CD14-positive monocyte (primary cell): ENCODE data around the gene ZNF202. TPM values are rescaled to one million over a fixed set of nuclear protein-coding genes. Genes with fewer than 3 reads are reported as not detected.

Source experiments
- DNase-seq, 3 donors: peaks; one replicate each; pipeline ENCODE4 v3.0.0-alpha.2; 2011 to 2022
- H2AFZ ChIP-seq: 2 replicates; pipeline ENCODE4 v1.6.0; 2012; ENCODE audit warnings: mild to moderate bottlenecking, low read depth, low read length, inconsistent platforms; ENCODE audit not compliant: insufficient read depth, poor library complexity, severe bottlenecking
- H3K27ac ChIP-seq, 2 donors: 1 replicate in 1 of 2; 2 replicates in 1 of 2; pipeline ENCODE4 v1.5.1; 2012 to 2013; ENCODE audit warnings: low read length in 2 of 2, control low read depth in 1 of 2, inconsistent platforms in 1 of 2, low read depth in 1 of 2, mild to moderate bottlenecking in 1 of 2
- H3K27me3 ChIP-seq, 2 donors: one replicate each; pipeline versions ENCODE4 v1.6.0 to v1.6.1; 2011 to 2013; ENCODE audit warnings: low read length in 2 of 2; ENCODE audit not compliant: control insufficient read depth in 2 of 2, insufficient read depth in 2 of 2
- H3K36me3 ChIP-seq, 2 donors: replicated peaks in 1 of 2; 1 replicate in 1 of 2; 2 replicates in 1 of 2; pipeline versions ENCODE4 v1.5.1 to v1.6.1; 2012 to 2013; ENCODE audit warnings: low read length in 2 of 2, control low read depth in 1 of 2, inconsistent platforms in 1 of 2, mild to moderate bottlenecking in 1 of 2; ENCODE audit not compliant: insufficient read depth in 2 of 2, control insufficient read depth in 1 of 2
- H3K4me1 ChIP-seq, 2 donors: 1 replicate in 1 of 2; 2 replicates in 1 of 2; pipeline versions ENCODE4 v1.5.1 to v1.6.1; 2012 to 2013; ENCODE audit warnings: low read length in 2 of 2, control low read depth in 1 of 2, inconsistent platforms in 1 of 2, mild to moderate bottlenecking in 1 of 2, moderate library complexity in 1 of 2; ENCODE audit not compliant: insufficient read depth in 2 of 2, control insufficient read depth in 1 of 2
- H3K4me2 ChIP-seq: replicated peaks from 2 replicates; pipeline ENCODE3; 2012; ENCODE audit warnings: low read length, moderate library complexity, mild to moderate bottlenecking; ENCODE audit not compliant: poor library complexity, severe bottlenecking; ENCODE audit errors: extremely low read depth
- H3K4me3 ChIP-seq, 3 experiments: fragments of 200-600 bp in 1 of 3; sonication (generic) in 1 of 3; replicated peaks in 1 of 3; 1 replicate in 2 of 3; 2 replicates in 1 of 3; pipeline ENCODE4 v1.5.1; 2011 to 2013; ENCODE audit warnings: low read length in 3 of 3, mild to moderate bottlenecking in 3 of 3, control low read depth in 2 of 3, low read depth in 2 of 3, inconsistent platforms in 1 of 3, moderate library complexity in 1 of 3
- H3K79me2 ChIP-seq: 2 replicates; pipeline ENCODE4 v1.6.0; 2012; ENCODE audit warnings: mild to moderate bottlenecking, control low read depth, inconsistent platforms, low read length, moderate library complexity; ENCODE audit not compliant: insufficient read depth
- H3K9ac ChIP-seq: 2 replicates; pipeline ENCODE4 v1.6.0; 2017; ENCODE audit warnings: low read length, mild to moderate bottlenecking; ENCODE audit not compliant: insufficient read depth, poor library complexity, severe bottlenecking
- H3K9me3 ChIP-seq, 2 donors: replicated peaks in 1 of 2; 1 replicate in 1 of 2; 2 replicates in 1 of 2; pipeline versions ENCODE4 v1.5.1 to v1.6.1; 2012 to 2013; ENCODE audit warnings: low read length in 2 of 2, control low read depth in 1 of 2; ENCODE audit not compliant: control insufficient read depth in 1 of 2, insufficient read depth in 1 of 2
- H4K20me1 ChIP-seq: 2 replicates; pipeline ENCODE4 v1.6.0; 2012; ENCODE audit warnings: mild to moderate bottlenecking, low read length, control low read depth, moderate library complexity; ENCODE audit not compliant: insufficient read depth
- H3K27ac Mint-ChIP-seq, 7 donors: one replicate each; pipeline ENCODE4 v1.8.0; 2020; ENCODE audit warnings: mild to moderate bottlenecking in 7 of 7, mixed read lengths in 7 of 7, moderate library complexity in 6 of 7, inconsistent platforms in 2 of 7
- H3K27me3 Mint-ChIP-seq, 3 donors: one replicate each; pipeline ENCODE4 v1.8.0; 2021 to 2022; ENCODE audit warnings: low read depth in 3 of 3, mild to moderate bottlenecking in 3 of 3, mixed read lengths in 3 of 3, moderate library complexity in 3 of 3, inconsistent platforms in 1 of 3
- H3K36me3 Mint-ChIP-seq, 2 donors: one replicate each; pipeline ENCODE4 v1.8.0; 2020; ENCODE audit warnings: mixed read lengths in 2 of 2, inconsistent platforms in 1 of 2, mild to moderate bottlenecking in 1 of 2
- H3K4me1 Mint-ChIP-seq: one replicate; pipeline ENCODE4 v1.8.0; 2020; ENCODE audit warnings: mild to moderate bottlenecking, mixed read lengths
- H3K4me3 Mint-ChIP-seq, 2 donors: one replicate each; pipeline ENCODE4 v1.8.0; 2020; ENCODE audit warnings: mild to moderate bottlenecking in 2 of 2, mixed read lengths in 2 of 2, moderate library complexity in 1 of 2
- H3K9me3 Mint-ChIP-seq, 7 donors: one replicate each; pipeline ENCODE4 v1.8.0; 2020 to 2022; ENCODE audit warnings: mixed read lengths in 7 of 7, mild to moderate bottlenecking in 6 of 7, moderate library complexity in 6 of 7, inconsistent platforms in 2 of 7
- WGBS: methylation state at CpG from one replicate; pipeline ENCODE4 v1.1.5; 2013; ENCODE audit warnings: missing lambda C conversion rate; ENCODE audit not compliant: insufficient coverage; 5-methylcytosine and 5-hydroxymethylcytosine counted together
- intact Hi-C, 2 donors: fragments of 100-400 bp; cut with micrococcal nuclease; formaldehyde crosslinking; loops; one replicate each; pipeline versions ENCODE4 v1.15.0 to v1.15.1; 2023
- polyA plus RNA-seq, 3 donors: library from polyadenylated mRNA; depleted of rRNA in 1 of 3; unstranded in 2 of 3; stranded (reverse) in 1 of 3; fragments of 300-500 nt in 2 of 3; fragments of >200 nt in 1 of 3; fragmentation: Illumina TruSeq in 2 of 3; gene quantifications; 1 replicate in 2 of 3; 2 replicates in 1 of 3; pipeline ENCODE4 v1.2.3, GENCODE V29; 2012 to 2021
- TF ChIP-seq, protein P1 (sequence below): fragments of 200-600 bp; IDR thresholded peaks from one replicate; pipeline ENCODE4 v1.8.0; 2022; ENCODE audit warnings: antibody characterized with exemption, mild to moderate bottlenecking

The ZNF202 gene
- polyA plus RNA-seq, 3 donors = 1.5 to 6.6 (median 1.9) TPM

DNA sequence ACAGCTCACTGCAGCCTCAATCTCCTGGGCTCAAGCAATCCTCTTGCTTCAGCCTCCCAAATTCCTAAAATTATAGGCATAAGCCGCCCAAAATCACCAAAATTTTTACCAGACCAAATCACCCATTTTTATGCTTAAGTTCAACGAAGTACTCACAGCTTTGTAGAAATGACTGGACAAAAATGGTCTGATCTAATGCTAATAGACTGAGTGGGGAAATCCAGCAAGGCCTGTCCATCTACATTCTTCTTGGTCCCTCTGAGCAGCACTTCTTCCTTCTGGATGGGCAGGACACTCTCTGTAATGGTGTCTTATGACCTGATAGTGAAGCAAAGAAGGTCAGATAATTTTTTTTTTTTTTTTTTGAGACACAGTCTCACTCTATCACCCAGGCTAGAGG is 31.6 kb upstream of the ZNF202 start:
- Histone ChIP-seq H3K36me3 (no peaks in the 10 kb centered on the region), H3K9ac (no peak overlapping the region), H3K27me3 (no peaks in the 10 kb centered on the region), H2AFZ (no peak overlapping the region), H3K4me2 (no peak overlapping the region), H3K79me2 (no peaks in the 10 kb centered on the region), H3K9me3 (no peaks in the 10 kb centered on the region), H3K27ac (no peak overlapping the region), H4K20me1 (no peaks in the 10 kb centered on the region), H3K4me1 (no peaks in the 10 kb centered on the region), H3K4me3 (no peak overlapping the region)
- DNase-seq = no peak
- Mint-ChIP-seq H3K9me3 (peaks cover 2 to 8% (median 5%) of the 10 kb centered on the region in 7 donors), H3K27me3 (peaks cover 0 to 1% (median 0%) of the 10 kb centered on the region in 3 donors), H3K36me3 (no peaks in the 10 kb centered on the region), H3K27ac (no peak overlapping the region), H3K4me1 (no peaks in the 10 kb centered on the region), H3K4me3 (no peak overlapping the region)
- no CpG with 5 or more reads among the region's 2 CpGs for WGBS
- TF ChIP-seq, protein P1, sequence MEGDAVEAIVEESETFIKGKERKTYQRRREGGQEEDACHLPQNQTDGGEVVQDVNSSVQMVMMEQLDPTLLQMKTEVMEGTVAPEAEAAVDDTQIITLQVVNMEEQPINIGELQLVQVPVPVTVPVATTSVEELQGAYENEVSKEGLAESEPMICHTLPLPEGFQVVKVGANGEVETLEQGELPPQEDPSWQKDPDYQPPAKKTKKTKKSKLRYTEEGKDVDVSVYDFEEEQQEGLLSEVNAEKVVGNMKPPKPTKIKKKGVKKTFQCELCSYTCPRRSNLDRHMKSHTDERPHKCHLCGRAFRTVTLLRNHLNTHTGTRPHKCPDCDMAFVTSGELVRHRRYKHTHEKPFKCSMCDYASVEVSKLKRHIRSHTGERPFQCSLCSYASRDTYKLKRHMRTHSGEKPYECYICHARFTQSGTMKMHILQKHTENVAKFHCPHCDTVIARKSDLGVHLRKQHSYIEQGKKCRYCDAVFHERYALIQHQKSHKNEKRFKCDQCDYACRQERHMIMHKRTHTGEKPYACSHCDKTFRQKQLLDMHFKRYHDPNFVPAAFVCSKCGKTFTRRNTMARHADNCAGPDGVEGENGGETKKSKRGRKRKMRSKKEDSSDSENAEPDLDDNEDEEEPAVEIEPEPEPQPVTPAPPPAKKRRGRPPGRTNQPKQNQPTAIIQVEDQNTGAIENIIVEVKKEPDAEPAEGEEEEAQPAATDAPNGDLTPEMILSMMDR = no peak
- intact Hi-C loops = no loop called here

DNA sequence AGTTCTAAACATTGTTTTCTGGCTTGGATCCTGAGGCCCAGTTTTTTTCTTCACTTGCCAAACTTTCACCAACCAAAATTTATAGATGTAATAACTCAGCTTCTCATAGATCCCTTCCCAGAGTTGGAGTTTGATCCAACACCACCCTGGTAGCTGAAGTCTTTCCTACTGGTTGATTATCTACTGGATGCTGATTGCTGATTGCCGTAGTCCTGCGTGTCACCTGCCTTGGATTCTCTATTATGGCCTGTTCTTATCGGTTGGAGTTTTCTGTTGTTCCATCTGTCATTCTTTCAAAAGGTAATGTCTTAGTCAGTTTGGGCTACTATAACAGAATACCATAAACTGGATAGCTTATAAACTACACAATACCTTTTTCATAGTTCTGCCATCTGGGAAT is 30.2 kb upstream of the ZNF202 start:
- no peak for DNase-seq
- H3K9ac ChIP-seq = no peak overlapping the region
- H3K4me1 ChIP-seq = no peaks in the 10 kb centered on the region
- Mint-ChIP-seq H3K36me3 (no peaks in the 10 kb centered on the region), H3K27me3 (peaks cover 0 to 3% (median 0%) of the 10 kb centered on the region in 3 donors), H3K9me3 (peaks cover 0 to 14% (median 7%) of the 10 kb centered on the region in 7 donors), H3K4me1 (no peaks in the 10 kb centered on the region), H3K4me3 (no peak overlapping the region), H3K27ac (no peak overlapping the region)
- H3K27ac ChIP-seq = no peak overlapping the region
- H3K79me2 ChIP-seq = no peaks in the 10 kb centered on the region
- no peak overlapping the region for H2AFZ ChIP-seq
- TF ChIP-seq, protein P1 = no peak
- H3K4me2 ChIP-seq = no peak overlapping the region
- H3K4me3 ChIP-seq = no peak overlapping the region
- no CpG with 5 or more reads among the region's 3 CpGs for WGBS
- H3K36me3 ChIP-seq = no peaks in the 10 kb centered on the region
- intact Hi-C loops = no loop called here
- no peaks in the 10 kb centered on the region for H4K20me1 ChIP-seq
- no peaks in the 10 kb centered on the region for H3K27me3 ChIP-seq
- no peaks in the 10 kb centered on the region for H3K9me3 ChIP-seq
